Measurements from ENCODE around the gene GALNT2. TPM values are rescaled to one million over a fixed set of nuclear protein-coding genes. Genes with fewer than 3 reads are reported as not detected.

Gene GALNT2
- total RNA-seq, 1 donor: 38.0 TPM

DNA sequence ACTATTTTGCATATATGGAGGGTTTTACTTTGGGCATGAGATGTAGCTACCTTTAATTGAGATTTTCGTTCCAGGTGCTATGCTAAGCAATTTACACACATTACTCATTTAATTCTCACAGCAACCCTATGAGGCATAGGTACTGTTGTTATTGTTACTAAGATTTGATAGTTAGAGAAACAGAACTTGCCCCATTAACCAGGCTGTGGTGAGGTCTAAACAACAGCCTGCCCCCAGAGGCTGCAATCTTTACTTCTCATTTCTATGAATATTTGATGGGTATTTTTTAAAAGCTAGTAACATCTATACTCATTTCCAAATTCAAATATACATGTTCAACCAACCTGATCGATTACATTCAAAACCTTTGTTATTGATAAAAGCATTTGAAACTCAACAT lies 155.6 kb downstream of the GALNT2 start:
- peak in 1 of 3 donors; percentile 32 for DNase-seq (ENCODE audit: low read depth in 2 of 3, low spot score in 2 of 3)

DNA sequence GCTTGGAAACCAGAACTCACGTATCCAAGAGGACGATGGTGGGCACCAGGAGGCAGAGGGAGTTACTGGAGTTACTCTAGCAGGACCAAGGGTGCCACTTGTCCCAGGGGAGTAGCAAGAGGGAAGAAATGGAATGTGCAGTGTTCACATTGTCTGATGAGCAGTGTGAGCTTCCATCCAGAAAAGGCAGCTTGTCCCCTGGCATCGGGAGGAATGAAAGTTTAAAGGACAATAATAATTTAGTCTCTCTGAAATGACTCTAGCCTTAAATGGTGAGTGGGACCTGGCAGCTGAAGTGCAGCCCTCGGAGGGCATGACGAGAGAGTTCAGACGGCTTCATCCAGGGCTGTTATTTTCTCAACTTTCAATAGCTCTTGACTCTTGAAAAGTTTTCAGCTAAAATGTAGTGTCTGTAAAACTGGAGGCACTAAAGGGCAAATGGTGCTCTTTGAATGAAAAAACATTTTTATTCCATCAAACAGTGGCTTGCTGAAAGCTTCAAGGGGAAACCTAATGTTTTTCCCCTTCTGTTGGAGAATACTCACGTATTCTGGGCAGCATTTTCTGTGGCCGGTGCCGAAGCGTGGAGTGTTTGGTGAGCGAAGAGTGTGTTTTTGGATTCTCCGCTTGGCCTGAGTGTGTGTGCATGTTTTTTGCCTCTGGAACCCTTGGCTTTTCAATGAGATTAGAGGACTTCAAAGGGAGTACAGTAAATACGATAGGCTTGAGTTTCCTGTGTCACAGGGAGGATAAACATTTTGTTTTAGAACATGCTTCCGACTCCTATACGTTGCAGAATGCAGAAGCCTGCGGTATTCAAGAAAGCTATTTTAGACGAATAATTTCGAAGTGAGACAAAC lies 157.3 kb downstream of the GALNT2 start:
- no peak for DNase-seq (ENCODE audit: low read depth in 2 of 3, low spot score in 2 of 3)

DNA sequence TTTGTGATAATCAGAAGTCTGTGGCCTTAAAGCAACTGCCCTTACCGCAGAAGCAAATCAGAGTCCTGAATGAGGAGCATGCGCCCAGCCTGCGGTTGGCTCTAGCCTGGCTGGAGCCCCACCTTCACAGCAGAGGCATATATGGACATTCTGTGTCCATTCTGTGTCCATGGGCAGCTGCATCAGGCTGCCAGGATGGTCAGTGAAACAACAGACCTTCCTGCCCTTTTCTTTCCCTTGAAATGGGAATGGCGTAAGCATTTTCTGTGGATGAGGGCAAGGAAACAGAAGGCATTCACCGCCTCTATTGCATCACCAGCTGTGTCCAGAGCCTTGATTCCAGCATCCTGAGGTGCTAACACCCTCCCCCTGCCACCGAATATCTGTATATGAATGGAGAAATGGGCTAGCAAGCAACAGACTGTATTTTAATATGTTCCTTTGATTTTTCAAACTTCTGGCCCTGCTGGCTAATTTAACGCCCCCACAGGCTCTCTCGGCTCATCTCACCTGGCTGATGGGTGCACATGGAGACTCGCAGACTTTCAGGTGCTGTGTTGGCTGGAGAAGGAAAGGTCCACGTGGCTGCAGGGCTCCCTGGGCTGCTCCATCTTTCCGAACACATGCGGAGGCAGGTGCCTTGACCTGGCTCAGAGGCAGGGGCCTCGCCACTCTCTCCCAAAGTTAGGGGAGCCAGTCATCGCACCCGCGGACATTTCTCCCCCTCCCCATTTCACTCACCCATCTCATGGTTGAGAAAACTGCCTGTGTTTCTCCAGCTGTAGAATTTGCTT lies 159.2 kb downstream of the GALNT2 start:
- no peak for DNase-seq (ENCODE audit: low read depth in 2 of 3, low spot score in 2 of 3)

DNA sequence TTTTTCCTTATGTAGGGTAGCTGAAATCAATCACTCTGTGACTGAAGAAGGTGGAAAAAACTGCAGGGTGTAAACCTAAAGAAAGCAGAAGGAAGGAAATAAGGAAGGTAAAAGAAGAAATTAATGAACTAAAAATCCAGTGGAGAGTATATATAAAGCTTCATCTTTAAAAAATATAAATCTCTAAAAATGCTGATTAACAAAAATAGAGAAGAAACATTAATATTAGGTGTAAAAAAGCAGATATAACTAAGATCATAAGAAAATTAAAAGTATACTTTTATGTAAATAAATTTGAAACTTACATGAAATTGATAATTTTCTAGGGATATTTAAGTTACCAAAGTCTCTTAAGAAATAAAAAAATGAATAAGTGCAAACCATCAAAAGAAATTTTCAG lies 159.8 kb downstream of the GALNT2 start:
- no peak for DNase-seq (ENCODE audit: low read depth in 2 of 3, low spot score in 2 of 3)

DNA sequence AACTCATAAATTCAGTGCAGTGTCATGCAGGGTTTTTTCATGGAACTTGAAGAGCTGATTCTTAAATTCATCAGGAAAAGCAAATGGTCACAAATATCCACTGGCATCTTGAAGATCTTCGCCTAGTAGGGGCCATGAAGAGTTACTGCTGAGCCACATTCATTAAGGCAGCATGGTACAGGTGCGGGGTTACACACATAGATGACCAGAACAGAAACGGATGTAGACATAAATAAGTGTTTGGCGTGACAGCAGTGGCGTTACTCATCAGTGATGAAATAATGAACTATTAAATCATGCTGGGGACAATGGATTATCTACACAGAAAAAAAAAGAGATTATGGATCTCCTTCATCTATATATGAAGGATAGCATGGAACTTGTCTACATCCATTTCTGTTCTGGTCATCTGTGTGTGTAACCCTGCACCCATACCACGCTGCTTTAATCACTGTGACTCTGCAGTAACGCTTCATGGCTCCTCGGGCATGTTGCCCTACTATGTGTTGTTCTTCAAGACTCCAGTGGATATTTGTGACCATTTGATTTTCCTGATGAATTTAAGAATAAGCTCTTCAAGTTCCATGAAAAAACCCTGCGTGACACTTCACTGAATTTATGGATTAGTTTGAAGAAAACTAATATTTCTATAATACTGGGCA lies 161.3 kb downstream of the GALNT2 start:
- no peak for DNase-seq (ENCODE audit: low read depth in 2 of 3, low spot score in 2 of 3)

DNA sequence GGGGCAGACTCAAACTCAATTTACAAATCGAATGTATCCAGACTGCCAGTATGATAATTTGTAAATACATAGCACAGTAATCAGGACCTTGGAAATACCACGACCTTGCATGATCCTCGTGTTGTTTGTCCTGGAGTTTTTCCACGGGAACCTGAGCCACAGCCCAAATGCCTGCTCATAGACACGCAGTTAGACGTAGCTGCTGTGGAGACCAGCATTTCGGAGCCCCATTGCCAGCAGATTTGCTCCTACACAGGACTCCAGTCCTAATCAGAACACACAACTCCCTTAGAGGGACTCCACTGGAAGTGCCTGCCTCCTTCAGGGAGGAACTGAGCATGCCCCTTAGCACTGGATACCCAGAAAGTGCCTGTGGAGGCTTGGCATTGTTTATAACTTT lies 163.2 kb downstream of the GALNT2 start:
- no peak for DNase-seq (ENCODE audit: low read depth in 2 of 3, low spot score in 2 of 3)

DNA sequence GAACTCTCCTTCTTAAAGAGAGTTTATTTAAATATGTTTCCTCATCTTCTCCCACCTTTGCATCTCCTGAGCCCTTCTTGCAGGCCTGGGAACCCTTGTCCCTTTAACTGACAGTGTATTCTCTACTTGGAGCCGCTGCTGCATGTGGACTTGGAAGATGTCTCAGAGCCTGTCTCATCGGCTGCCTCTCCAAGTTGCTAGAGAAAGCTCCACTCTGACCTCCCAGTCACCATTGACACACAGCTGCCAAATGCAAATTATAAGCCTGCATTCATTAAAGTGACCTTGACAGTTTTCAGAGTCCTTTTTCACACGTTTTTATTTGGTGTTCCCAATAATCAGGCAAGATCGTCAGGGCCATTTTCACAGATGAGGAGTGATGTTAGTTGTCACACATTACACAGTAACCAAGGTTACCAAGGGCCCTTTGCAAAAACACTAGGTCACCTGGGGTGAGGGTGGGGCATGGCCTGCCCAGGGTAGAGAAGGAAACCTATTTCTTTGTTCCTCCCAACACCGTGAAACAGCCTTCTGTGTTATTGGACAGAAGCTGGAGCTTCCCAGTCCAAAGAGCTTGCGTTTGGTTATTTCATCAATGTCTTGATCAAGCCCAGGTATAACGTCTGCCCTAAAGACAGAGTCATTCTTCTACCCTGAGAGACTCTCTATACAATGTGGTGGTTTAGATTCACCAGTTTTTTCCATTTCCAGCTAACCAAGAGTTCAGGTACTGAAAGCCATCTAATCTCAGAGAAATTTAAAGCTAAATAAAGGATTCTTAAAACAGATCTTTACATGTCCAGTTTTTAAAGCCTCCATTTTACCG lies 164.1 kb downstream of the GALNT2 start:
- no peak for DNase-seq (ENCODE audit: low read depth in 2 of 3, low spot score in 2 of 3)

DNA sequence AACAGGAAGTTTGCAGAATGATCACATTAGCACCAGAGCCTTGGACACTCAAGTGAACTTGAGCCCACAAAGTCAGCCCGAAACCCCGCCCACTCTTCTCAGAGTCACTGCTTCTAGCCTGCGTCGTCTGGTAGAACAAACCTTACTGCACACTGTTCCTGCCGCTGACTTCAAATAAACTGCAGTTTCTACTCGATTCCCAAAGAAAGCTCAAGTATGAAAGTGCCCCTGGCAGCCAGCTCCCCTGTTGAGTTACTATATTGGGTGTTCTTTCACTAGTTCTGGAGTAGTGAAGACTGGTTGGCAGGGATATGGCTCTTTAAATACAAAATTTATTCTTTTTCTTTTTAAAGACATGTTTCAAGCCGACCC lies 164.7 kb downstream of the GALNT2 start:
- DNase-seq (ENCODE audit: low read depth in 2 of 3, low spot score in 2 of 3): no peak

DNA sequence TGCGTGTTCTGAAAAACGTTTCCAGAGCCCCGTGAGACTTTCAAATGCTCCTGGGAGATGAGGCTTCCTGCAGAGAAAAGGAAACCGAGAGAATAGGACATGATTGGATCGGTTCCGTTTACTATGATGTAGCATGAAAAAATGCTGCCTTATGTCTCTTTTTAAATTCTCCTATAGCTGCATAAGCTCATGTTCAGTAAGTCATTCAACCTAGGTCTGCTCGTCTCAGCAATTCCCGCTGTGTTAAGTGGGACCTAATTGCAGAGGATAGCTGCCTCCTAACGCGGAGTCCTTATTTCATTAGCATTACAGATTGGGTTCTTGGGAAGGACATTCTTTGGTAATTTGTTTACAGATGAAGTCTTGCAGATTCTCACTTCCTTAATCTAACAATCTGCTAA lies 165.3 kb downstream of the GALNT2 start:
- DNase-seq (ENCODE audit: low read depth in 2 of 3, low spot score in 2 of 3): no peak

DNA sequence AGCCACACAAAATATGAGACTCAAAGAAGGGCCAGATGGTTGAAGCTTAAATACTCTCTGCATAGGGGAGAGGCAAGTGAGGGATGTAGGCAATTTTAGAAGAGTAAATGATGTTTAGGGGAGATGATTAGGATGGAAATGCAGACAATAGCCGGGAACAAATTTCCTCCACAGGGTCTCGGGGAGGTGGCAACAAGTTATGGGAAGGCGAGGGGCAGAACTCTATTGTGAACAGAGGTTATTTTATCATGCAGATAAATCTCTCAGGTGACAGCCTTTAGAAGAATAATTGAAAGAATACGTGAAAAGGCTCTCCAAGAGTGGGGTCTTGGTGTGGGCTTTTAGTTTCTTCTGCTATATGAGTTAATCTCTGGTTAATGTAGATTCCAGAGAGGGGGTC lies 166.7 kb downstream of the GALNT2 start:
- DNase-seq (ENCODE audit: low read depth in 2 of 3, low spot score in 2 of 3): no peak

DNA sequence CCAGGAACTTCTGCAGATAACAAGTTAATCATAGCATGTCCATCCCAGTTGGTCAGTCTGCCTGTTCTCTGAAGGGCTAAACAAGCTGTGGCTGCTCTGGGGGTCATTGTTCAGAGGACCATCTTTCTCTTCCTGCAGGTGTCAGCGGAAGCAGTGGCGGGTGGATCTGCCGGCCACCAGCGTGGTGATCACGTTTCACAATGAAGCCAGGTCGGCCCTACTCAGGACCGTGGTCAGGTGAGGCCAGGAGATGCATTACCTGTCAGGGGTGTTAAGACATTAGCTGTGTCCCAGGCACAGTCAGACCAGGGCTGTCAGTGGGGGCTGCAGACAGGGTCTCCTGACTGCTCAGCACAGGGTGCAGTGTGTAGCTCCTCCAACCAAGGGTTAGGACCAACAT lies 168.8 kb downstream of the GALNT2 start:
- no peak for DNase-seq (ENCODE audit: low read depth in 2 of 3, low spot score in 2 of 3)

DNA sequence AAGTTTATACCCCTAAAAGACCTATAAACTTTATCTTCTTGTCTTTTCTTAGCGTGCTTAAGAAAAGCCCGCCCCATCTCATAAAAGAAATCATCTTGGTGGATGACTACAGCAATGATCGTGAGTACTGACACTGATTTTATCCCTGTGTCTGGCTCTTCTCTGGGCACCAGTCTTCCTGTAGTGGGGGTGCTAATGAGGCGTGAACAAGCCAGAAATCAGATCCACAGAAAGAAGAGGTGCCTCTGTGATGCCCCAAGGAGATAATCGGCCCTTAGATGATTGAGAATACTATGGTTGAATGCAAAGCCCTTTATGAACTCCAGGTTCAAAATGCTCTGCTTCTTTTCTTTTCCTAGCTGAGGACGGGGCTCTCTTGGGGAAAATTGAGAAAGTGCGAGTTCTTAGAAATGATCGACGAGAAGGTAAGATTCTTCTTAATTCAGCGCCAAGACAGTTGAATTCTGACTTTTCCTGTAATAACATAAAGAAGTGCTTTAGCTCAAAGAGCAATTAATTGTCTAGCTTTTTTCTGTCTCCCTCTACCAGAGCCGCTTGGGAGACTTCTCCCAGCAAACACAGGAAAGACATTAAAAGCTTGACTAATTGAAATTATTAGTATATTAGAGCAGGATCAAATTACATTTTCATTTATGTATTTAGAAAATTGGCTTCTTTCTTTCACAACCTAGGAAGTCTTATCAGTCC lies 169.4 kb downstream of the GALNT2 start:
- no peak for DNase-seq (ENCODE audit: low read depth in 2 of 3, low spot score in 2 of 3)

DNA sequence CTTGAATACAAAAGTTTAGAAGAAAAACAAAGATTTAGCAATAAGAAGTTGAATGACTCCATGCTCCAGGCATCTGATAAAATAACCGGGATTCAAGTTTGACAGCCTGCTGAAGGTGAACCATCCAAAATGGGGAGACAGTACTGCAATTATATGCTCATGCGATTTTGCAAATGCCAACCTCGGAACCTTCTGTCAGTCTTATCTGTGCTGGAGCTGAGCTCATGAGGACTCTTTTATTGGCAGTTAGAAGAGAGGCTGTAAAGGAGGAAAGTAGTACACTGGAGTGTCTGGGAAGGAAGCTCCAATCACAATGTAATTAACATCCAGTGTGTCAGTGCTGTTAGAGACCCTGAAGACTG lies 170.0 kb downstream of the GALNT2 start:
- no peak for DNase-seq (ENCODE audit: low read depth in 2 of 3, low spot score in 2 of 3)

DNA sequence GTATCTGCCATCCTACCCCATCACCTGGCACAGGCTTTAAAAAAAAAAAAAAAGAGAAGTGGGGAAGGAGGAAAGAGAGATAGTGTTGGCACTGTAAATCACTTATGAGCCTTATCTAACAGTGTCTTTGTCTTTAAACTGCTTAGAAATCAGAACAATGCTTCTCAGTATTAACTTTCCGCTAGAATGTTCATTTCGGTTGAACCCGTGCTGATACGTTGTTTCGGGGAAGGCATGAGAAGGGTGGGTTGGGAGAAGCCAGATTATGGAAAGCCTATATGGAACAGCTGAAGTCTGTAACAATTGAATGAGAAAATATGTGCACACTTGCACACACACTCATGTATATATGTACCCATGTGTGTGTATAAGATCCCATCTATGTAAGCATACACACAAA lies 170.8 kb downstream of the GALNT2 start:
- no peak for DNase-seq (ENCODE audit: low read depth in 2 of 3, low spot score in 2 of 3)

DNA sequence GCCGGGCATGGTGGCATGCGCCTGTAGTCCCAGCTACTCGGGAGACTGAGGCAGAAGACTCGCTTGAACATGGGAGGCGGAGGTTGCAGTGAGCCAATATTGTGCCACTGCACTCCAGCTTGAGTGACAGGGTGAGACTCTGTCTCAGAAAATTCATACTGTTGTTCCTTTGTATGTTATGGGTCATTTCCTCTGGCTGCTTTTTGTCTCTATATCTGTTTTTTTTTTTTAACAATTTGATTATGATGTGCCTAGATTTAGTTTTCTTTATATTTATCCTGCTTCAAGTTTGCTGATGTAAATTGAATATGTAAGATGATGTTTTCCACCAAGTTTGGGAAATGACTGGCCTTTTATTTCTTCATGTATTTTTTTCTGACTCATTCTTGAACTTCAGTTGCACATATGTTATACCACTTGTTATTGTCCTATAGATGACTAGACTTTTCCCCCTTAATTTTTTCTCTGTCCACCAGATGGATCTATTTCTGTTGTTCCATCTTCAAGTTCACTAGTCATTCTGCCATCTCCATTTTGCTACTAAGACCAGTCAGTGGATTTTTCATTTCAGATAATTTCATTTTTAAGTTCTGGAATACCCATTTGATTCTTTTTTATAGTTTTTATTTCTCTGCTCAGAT lies 173.5 kb downstream of the GALNT2 start:
- no peak for DNase-seq (ENCODE audit: low read depth in 2 of 3, low spot score in 2 of 3)

DNA sequence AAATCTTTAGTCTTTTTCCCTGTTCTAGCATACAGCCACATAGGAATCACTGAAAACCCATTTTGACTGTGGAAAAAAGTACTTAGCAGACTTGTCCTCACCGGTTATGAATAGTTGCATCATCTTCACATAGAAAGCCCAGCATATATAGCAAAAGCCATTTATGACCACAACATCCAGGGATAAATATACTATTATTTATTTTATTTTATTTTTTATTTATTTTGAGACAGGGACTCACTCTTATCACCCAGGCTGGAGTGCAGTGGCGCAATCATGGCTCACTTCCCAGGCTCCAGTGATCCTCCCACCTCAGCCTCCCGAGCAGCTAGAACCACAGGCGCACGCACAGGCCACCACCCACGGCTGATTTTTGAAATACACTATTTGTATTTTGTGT lies 175.3 kb downstream of the GALNT2 start:
- DNase-seq (ENCODE audit: low read depth in 2 of 3, low spot score in 2 of 3): no peak

DNA sequence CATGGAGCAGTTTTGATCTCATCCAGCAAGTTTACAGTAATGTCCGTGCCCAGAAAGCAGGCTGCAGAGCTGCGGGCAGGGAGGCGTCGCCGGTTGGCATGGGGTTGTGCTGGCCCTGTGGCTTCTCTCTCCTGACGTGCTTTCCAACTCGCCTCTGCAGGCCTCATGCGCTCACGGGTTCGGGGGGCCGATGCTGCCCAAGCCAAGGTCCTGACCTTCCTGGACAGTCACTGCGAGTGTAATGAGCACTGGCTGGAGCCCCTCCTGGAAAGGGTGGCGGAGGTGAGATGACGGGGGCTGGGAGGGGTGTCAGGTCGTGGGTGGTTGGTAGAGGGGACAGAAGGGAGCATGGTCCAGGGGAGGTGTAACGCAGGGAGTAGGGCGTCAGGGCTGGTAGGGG lies 176.1 kb downstream of the GALNT2 start:
- no peak for DNase-seq (ENCODE audit: low read depth in 2 of 3, low spot score in 2 of 3)

DNA sequence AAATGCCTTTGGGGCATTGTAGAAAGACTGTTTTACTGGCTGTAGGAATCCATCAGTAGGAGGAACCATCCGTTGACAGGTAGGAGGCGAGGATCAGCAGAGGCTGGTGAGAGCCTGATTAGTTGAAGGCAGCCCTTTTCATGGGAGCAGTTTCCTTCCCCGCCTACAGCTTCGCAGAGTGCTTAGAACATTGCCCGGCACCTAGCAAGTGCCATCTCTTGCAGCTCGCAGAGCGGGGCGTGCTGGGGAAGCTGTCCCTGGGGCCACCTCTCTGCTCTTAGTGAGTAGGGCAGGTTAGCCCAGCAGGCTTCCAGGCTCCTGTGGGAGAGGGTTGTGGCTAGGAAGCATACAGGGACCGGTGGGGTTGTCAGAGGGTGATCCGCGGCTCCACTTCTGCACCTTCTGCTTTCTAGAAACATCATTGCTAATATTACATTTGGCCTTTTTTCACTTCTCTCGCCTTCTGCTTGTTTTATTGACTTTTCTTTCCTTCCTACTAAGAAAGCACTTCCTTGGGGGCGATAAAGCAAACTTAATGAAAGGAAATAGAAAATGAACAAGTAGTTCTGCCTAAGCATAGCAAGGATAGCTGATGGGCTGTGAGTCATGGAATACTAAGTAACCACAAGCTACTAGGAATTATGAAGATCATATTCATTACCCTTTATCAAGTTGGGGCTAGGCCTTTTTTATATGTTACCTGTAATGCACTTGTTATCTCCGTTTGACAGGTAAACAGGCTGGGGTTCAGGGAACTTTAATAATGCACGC lies 176.7 kb downstream of the GALNT2 start:
- no peak for DNase-seq (ENCODE audit: low read depth in 2 of 3, low spot score in 2 of 3)

DNA sequence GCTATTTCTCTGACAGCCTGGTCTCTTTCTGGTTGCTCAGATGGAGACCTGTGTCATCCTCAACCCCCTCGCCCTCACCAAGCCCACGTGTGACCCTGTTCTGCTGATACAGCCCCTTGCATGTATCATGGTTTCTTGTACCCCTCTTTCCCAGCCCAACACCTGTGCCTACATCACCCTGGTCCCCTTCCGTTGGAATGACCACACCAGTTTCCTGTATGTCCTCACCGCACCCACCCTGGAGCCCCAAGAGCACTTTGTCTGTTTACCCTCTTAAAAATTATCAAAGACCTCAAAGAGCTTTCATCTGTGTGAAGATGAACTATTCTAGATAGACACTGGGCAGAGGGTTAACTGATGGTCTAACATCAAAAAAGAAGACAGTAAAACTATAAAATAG lies 179.5 kb downstream of the GALNT2 start:
- DNase-seq (ENCODE audit: low read depth in 2 of 3, low spot score in 2 of 3): no peak
